NCI-H2171 treated with DMSO at 0.1 percent for 48 hours (cell line): ENCODE results near the gene ARHGAP24.
"Not testable (repeated sequence)": the region's sequence is repeated elsewhere in the genome, so short reads cannot be mapped to it uniquely, and the experiment has no call there.

Experiments used
- DNase-seq: peaks from one replicate; lab custom pipeline; 2025; lab: John Stamatoyannopoulos, UW

Gene ARHGAP24

DNA sequence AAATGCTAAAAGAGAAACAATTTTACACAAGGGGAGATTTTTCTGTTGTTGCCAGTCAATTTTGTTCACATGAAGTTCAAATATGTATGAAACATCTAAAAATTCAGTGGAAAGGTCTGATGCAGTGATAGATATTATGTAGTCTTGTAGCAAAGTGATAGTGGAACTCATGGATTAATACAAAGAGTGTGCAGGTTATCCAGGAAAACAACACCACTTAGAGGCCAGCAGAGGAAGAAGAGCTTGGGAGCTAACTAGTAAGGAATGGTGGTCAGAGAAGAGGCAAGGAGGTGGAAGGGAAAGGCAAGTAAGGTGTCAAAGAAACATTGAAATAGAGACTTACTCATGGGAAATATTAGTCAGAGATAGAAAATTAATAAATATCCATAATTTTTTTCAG lies 489.3 kb downstream of the ARHGAP24 start:
- DNase-seq = no peak

DNA sequence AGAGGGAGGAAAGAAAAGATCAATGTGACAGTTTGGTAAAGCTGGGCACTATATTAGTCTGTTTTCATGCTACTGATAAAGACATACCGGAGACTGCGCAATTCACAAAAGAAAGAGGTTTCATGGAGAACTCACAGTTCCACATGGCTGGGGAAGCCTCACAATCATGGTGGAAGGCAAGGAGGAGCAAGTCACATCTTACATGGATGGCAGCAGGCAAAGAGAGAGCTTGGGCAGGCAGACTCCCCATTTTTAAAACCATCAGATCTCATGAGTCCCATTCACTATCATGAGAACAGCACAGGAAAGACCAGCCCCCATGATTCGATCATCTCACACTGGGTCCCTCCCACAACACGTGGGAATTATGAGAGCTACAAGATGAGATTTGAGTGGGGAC lies 490.1 kb downstream of the ARHGAP24 start:
- DNase-seq = not testable (repeated sequence)

DNA sequence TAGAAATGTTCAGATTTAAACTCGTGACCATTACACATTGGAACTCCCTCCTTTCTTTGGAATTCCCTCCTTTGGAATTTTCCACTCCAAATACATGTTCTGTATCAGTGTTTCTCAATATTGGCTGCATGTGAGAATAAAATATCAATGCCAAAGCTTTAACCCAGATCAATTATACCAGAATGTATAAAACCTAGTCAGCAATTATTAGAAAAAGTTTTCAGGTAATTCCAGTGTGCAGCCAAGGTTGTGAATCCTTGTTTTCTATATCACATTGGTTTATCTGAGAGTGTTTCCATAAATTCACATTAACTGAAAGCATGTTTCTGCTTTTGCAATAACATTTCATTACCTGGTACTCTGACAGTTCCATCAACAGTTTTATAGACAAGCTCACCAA lies 490.6 kb downstream of the ARHGAP24 start:
- DNase-seq = no peak

DNA sequence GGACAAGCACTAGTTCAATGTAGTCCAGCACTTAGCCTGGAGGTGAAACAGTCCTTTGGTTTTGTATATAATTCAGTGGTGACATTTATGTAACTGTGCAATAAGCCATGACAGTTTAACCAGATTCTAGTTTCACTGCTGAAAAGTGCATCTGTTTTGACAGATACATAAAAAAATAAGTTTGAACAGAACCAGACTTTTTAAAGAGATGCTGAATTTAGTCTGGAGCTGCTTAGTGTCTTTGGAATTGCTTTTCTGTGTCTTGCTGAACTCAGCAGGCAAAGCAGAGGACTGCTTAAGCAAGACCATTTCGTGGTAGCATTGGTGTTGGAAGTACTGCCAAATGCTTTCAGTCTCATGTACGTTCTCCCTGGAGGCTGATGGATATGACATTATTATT lies 491.4 kb downstream of the ARHGAP24 start:
- DNase-seq = no peak

DNA sequence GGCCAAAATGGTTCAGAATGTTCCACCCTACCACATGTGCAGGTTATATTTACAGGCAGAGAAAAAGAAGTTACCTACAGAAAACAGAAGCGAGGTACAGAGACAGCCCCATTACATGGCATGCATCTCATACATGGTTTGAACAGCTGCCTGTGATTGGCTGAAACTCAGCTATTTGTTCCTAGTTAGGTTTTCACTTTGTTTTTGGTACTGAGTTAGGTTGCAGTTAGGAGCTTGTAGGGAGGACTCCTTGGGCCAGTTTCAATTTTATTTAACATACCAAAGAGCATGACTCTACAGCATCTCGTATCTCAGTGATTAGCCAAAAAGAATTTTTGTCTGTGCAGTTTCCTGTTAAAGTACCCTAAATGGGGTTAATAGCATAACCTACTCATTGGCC lies 492.9 kb downstream of the ARHGAP24 start:
- no peak for DNase-seq

DNA sequence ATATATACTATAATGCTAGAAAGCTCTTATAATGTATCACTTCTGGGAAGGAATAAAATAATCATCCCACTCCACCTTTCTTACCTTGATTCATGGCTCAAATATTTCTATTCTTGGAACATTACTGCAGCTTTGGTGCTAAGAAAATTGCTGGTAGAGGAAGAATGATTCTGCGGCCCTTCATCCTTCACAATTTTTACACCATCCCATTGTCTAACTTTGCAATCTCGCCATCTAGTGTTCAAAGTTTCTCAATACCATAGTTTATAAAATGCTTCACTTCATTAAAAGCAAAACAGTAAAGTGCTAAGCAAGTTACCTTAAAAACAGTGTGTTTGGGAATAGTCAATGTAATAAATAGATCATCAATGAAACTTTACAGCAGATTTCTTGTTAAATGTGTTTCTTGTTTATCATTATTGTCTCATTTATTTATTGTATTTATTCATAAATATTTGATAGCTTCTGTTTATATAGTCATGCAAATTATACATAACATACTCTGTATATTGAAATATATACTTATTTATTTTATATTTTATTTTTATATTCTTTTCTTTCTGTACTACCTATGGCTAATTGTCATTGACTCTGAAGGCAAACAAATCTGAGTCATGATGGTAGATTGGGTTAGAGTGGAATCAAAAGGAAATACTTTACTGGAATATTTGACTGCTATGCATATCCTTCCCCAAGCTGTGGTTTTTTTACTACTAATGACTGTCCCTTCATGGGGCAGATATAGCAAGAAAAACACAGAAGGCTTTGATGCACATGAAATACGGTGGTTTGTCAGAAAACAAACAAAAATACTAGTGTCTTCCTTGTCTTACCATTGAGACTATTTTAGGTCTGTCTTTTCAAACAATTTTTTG lies 494.2 kb downstream of the ARHGAP24 start:
- peak; percentile 32 for DNase-seq

DNA sequence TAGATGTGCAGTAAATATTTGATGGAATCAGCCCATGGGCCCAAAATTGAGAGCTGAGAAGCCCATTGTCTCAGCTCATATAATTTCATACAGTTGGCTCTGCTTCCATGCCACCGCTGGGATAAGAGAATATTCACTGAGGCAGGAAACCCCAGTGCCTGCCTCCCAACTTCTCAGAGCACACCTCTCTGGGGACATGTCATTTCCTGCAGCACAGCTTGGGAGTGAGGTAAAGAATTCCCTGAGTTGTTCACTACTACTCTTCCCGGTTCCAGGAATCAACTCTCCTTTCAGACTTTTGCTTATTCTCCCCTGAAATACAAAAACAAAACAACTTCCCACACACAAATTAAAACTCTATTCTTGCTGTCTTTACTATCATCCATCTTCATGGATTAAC lies 495.6 kb downstream of the ARHGAP24 start:
- DNase-seq = no peak

DNA sequence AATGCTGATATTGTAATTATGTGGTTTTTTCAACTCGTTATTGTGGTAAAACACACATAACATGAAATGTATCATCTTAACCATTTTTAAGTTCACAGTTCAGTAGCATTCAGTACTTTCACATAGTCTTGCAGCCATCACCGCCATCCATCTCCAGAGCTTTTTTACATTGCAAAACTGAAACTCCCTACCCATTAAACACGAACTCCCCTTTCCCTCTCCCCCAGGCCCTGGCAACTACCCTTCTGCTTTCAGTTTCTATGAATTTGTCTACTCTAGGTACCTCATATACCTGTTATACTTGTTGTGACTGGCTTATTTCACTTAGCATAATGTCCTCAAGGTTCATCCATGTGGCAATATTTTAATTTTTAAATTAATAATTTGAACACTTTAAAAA lies 504.3 kb downstream of the ARHGAP24 start:
- DNase-seq = no peak

DNA sequence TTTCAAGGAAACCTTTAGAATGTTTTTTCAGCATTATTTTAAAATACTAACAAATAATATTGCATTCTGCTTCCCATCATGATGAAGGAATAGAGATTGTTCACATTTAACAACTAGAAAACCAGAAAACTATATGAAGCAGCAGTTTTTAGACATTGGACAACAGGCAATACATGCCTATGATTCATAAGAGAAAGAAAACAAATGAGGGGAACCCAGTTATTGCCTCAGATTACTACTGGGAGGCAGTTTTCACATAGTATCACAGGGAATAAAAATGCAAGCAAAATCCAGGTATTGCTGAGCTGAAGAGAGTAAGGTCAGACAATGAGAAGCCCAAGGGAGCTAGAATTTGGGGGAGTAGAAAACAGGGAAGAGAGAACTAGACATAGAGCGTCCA lies 511.3 kb downstream of the ARHGAP24 start:
- DNase-seq = no peak

DNA sequence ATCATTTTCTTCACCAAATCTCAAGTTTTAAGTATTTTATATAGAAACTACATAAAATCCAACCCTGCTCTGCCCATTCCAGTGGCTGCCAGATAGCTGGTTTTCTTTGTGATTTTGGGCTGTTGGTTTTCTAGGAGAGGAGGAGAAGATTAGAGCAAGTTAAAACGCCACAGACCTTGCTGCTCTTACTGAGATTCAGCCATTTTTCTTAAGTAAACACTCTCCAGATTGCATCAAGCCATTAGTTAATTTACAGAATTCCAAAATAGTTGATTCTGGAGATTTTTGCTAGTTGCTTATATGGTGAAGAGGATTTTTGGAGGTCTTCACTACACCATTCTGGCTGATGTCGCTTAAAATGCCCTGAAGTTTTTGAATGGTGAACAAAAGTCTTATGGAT lies 518.7 kb downstream of the ARHGAP24 start:
- DNase-seq = no peak

DNA sequence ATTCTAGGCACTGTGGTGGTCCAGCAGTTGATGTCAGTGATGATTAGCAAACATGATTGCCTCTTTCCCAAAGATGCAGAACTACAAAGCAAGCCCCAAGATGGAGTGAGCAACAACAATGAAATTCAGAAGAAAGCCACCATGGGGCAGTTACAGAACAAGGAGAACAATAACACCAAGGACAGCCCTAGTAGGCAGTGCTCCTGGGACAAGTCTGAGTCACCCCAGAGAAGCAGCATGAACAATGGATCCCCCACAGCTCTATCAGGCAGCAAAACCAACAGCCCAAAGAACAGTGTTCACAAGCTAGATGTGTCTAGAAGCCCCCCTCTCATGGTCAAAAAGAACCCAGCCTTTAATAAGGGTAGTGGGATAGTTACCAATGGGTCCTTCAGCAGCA lies 519.6 kb downstream of the ARHGAP24 start:
- no peak for DNase-seq

DNA sequence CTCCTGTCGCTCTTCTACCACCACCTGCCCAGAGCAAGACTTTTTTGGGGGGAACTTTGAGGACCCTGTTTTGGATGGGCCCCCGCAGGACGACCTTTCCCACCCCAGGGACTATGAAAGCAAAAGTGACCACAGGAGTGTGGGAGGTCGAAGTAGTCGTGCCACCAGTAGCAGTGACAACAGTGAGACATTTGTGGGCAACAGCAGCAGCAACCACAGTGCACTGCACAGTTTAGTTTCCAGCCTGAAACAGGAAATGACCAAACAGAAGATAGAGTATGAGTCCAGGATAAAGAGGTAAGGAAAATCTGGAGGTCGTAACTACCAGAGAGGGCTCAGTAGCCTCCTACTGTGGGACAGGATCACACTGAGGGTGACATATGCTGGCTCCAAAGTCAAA lies 520.4 kb downstream of the ARHGAP24 start:
- no peak for DNase-seq

DNA sequence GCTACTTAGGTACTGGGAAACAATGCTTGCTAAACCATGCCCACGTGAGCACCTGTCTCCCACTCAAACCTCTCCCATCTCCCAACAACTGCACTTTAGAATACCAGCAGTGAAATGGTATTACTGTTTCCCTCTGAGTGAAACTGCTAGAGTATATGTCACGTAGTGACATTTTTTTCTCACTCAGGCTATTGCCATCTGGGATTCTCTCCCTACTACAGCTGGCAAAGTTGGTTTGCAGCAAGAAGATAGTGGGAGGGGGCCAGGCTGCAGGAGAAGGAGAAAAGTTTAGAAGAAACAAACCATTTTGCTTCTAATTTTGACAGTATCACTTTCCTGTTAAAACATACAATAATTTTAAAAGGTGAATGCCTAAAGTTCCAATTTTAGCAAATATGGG lies 526.6 kb downstream of the ARHGAP24 start:
- peak; percentile 33 for DNase-seq

DNA sequence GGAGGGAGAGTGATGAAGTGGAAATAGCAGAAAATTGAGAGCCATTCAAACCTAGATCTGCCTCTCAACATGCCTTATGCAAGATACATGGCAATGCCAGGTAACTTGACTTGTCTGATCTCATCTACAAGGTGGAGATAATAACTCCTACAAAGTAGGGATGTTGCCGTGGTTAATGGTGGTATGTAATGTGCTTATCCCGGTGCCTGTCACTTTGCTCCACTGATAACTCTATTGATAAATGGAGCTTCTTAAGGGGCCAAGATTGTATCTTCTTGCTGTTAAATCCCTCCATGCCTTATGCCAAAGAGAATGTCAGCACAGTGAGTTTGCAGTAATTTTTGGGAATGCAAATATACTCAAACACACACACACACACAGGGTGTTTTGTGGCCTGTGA lies 529.1 kb downstream of the ARHGAP24 start:
- no peak for DNase-seq

DNA sequence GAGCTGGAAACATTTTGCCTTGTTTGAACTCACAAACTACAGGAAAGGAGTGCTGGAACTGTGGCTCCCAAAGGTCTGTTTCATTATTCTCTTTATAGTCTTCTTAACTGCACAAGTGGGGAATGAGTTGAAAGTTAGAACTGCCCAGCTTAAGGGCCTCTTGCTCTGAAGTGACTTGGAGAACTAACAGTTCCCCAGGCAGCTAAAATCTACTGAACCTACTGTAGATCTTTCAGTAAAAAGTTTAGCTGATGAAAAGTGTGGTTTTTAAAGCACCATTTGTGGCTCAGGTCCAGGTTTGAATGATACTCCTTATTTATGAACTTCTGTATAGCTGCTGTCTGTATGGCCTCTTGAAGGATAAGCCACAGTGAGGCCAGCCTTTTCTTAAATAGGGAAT lies 531.1 kb downstream of the ARHGAP24 start:
- DNase-seq = no peak

DNA sequence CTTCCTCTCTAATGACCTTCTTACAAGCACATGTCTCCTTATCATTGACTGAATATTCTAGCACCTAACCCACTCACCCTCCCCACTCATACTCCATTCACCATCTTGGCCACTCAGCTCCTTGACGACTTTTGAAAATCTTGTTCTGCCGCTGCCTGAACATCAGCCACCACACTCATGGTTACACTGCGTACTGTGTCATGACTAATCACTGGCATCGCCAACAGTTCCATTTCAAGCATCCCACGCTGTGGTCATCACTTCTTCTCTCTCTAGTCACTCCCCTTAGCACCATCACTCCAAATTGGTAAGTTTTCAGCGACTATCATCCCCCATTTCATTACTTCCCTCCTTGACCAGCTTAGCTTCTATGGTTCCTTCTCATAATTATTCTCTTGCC lies 532.1 kb downstream of the ARHGAP24 start:
- DNase-seq = no peak

DNA sequence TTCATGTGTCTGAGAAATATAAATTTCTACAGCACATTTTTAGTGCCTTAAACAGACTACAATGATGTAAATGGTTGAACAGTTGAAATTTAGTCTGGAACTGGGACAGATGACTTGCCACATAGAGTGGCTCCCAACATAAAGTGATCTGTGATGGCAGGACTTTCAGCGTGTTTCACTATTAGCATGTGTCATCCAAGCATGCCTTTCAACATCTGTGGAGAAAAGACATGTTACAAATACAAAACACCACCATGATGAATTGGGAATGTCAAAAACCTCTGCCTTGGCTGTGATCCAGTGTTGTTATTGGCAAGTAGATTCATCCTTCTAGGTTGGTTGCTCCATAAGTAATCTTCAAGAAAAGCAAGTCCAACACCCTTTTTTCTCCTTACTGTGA lies 536.2 kb downstream of the ARHGAP24 start:
- no peak for DNase-seq

DNA sequence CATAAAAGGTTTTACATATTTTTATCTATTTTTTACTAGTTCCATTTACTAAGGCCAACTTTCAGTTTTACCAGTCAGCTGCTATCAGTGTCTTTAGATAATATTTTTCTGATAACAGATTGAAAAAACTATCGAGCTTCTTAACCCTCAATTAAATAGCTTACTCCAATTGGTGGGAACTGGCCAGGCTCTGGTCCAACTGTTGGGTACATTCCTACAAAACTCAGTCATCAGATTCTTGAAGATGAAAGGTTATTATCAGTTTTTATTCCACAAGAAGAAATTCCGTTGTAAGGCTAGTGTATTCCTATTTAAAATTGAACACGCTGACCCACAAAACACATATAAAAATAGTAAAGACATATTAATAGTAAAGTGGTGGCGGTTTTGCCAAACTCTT lies 538.7 kb downstream of the ARHGAP24 start:
- no peak for DNase-seq

DNA sequence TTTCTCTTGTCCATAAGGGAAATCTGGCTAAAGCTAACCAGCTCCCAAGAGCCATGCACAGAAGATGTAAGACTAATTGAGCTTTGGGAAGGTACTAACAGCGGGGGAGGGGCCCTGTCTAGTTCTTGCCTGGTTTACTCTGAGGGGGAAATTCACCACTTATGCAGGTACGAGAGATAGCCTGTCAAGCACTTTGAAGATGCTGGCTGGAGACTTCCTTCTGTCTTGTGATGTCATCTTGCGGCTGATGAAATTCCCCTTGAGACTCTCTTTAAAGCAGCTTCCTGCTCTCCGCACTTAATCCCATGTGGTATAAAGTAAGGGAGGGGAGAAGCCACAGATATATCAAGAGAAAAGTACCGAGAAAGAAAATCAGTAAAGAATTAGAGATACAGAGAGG lies 539.6 kb downstream of the ARHGAP24 start:
- DNase-seq = no peak

DNA sequence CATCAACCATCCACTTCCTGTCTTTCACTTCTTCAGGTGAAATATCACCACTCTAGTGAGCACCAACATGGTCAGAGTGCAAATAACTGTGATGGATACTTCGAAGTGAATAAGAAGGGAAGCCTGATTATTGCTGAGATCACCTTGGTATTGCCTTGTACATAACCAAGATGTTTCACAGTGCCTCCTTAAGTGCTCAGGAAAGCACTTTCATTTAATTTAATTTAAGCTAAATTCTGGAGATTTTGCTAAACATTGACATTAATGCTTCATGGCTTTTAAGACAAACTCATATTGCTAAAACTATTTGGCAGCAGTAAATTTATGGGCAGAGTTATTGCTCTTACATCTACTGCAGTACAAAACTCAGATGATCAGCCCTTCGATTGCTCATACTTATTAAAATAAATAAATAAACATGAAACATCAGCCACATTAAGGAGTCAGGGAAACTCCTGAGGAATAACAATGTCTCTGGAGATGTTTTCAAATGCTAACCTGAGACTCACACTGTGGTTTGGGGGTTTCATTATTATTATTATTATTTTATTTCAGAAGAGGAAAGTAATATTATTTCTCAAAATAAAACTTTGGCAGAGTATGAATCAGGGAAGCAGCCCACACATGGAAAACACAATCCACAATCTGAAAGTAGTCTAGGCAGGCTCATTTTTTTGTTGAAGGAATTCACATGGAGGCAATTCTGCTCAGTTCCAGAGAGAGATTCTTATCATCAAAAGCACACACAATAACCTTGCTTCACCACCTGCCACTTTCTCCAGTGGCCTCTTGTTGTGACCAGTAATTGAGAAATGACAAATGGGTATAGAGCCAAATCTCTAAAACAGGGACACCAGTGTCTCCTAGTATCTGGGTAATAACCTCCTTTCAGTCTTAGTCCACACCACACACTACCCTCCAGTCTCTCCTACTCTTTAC lies 540.7 kb downstream of the ARHGAP24 start:
- no peak for DNase-seq

DNA sequence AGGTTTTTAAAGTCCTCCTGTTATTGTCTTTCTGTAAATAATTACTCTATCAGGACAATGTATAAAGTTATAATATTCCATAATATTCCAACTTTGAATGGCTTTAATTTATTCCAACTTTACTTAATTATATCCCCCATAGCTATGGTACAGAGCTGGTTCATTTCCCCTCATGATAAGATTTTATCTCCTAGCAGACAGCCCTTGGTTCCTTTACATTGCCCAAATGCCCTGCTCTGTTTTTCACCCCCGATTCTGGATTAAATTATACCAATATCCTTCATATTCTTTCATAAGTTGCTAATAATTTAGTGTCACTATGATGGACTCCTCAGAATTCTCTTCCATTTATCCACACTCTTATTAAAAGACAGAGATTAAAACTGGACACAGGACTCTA lies 544.4 kb downstream of the ARHGAP24 start:
- DNase-seq = no peak

DNA sequence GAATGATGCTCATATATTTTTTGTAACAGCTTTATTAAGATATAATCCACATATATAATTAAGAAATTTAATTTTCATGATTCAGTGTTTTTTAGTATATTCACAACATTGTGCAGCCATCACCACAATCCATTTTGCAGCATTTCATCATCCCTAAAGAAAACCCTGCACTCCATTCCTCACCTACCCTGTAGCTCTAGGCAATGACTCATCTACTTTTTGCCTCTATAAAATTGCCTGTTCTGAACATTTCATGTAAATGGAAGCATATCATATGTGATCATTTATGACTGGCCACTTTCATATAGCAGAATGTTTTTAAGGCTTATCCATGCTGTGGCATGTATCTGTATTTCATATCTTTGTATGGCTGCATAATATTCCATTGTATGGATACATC lies 545.0 kb downstream of the ARHGAP24 start:
- DNase-seq = no peak

DNA sequence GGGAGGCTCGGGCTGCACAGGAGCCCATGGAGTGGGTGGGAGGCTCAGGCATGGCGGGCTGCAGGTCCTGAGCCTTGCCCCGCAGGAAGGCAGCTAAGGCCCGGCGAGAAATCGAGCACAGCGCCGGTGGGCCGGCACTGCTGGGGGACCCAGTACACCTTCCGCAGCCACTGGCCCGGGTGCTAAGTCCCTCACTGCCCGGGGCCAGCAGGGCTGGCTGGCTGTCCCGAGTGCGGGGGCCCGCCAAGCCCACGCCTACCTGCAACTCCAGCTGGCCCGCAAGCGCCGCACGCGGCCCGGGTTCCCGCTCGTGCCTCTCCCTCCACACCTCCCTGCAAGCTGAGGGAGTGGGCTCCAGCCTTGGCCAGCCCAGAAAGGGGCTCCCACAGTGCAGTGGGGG lies 546.7 kb downstream of the ARHGAP24 start:
- DNase-seq = not testable (repeated sequence)
